ENCODE measurements around the gene EPB41L1.

EPB41L1 gene

DNA sequence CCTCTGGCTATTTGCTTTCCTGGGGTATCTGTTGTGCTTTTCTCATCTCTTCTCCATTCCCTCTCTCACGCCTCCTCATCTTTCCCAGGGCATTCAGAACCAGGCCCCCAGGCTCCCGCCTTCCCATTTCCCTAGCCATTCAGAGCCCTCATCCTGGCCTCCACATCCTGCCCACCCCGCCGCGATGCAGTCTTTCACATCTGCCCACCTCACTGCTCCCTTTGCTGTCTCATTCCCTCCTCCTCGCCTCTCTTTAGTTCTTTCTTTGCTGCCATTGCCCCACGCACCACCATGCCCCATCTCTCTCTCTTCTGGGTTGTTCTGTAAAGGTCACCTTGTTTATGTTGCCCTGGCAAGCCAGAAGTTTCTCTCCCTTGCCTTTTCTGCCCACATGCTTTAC lies 71.1 kb downstream of the EPB41L1 start:
- no peak for DNase-seq (ENCODE audit: low read depth, low spot score)

DNA sequence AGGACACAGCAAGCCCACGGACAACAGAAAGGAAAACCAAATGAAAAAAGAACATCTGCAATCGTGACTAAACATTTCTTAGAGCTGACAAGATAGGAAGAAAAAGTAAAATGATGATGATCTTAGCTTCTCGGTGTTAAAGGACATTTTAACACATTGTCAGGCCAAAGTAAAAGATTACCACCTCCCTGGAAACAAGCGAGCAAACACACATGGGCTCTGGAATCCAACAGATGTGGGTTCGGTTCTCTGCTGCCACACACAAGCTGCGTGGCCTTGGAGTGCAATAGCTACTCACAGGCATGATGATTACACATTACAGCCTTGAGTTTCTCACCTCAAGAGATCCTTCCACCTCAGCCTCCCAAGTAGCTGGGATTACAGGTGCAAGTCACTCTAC lies 74.2 kb downstream of the EPB41L1 start:
- DNase-seq (ENCODE audit: low read depth, low spot score) = no peak

DNA sequence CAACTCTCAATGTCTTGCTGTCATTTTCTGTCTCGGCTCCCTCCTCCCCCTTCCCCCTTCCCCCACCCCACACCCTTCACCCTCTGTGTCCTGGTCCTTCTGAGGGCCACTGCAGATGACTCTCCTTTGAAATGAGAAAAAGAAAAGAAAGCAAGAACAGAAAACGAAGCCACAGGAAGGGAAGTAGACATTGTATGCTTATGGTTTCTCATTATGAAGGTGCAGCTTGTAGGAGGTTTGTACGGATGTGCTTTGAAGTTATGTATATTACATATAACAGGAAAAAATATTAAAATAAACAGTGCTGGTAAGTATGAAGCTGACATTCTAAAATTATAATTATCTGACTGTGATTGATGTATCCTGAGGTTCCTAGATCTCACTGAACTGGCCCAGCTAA lies 75.5 kb downstream of the EPB41L1 start:
- DNase-seq (ENCODE audit: low read depth, low spot score) = no peak

DNA sequence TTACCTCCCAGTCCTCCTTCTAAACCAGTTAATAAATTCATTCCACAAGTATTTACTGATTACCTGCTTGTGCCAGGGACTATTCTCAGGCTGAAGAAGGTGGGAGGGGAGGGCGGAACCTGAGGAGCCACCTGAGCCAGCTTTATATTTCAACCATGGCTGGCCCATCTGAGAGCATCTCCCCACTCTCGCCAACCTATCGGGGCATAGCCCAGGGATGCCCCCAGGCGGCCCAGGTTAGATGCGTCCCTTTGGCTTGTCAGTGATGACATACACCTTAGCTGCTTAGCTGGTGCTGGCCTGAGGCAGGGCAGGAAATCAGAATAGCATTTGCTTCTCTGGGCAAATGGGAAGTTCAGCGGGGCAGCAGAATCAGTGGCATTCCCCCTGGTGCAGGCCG lies 76.8 kb downstream of the EPB41L1 start:
- no peak for DNase-seq (ENCODE audit: low read depth, low spot score)

DNA sequence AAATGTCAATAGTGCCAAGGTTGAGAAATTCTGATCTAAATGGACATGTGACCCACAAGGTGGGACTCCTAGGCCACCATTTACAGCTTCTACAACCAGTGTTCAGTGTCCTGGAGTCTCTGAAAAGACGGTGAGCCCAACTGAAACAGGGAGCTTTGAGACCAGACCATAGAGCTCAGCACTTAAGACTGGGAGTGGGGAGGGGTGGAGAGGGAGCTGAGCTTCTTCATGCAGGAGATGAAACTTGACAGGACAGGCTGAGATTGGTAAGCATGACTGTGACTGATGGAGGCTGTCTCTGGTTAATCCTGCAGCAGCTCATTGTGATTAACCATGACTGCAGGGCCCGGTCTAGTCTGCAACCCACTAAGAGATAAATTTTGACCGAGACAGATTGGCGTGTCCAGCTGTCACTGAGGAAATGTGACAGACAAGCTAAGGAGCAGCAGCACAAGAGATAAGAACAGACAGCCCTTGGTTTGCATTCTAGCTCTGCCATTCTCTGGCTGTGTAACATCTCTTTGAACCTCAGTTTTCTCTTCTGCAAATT lies 80.3 kb downstream of the EPB41L1 start:
- DNase-seq (ENCODE audit: low read depth, low spot score) = no peak

DNA sequence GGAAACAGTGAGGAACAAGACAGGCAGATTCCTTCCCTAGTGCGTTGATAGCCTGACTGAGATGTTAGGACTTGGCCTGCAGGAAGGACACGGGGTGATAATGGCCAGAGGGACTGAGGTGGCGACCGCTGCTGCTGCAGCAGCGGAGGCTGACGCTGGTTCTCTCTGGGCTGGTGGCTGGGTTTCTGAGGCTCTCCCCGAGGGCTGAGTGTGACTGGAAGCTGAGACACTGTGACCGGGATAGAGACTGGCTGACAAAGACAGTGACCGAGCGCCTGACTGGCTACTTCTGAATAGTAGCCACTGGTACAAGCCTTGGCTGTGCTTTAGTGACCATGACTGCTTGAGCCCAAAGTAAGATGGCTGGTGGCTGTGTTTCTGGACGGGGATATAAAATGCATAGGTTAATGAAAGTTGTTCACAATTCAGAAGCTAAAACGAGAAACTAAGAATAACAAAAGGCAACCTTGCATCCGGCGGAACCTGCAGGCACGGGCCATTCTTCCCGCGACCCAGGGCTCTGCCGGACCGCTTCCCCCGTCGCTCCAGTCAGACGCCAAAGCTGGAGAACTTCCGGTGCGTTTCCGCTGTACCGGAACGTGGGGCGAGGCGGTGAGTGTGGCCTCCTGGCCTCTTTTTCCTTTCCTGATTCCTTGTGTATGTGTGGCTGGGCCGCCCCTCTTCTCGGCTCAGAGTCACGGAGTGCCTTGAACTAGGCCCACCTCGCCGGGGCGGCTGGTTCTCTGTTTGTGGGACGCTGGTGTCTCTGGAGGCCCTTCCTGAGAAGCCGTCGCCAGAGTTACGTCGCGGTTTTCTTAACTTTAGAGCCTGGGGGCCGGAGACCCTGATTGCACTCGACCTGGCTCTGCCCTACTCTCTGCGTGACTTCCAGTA lies 81.6 kb downstream of the EPB41L1 start, which contains the start of gene AAR2:
AAR2 (plus strand) TSS at position 587 of the 894 bp plus-strand sequence. CDS start 3,391 bp downstream, outside the sequence.
- peak; percentile 83 for DNase-seq (ENCODE audit: low read depth, low spot score)

DNA sequence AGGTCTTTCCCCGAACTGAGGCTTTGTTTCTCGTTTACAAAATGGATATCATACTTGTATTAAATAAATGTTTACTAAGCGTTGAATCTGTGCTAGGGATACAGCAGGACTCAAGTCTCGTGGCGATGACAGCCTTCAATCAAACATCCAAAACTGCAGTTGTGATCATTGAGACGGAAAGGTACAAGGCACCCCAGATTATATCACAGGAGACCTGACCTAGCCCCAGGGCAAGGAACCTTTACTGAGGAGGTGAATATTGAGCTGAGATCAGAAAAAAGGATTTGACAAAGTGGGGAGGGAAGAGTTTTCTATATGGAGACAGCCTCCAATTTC lies 82.2 kb downstream of the EPB41L1 start:
- DNase-seq (ENCODE audit: low read depth, low spot score) = no peak

DNA sequence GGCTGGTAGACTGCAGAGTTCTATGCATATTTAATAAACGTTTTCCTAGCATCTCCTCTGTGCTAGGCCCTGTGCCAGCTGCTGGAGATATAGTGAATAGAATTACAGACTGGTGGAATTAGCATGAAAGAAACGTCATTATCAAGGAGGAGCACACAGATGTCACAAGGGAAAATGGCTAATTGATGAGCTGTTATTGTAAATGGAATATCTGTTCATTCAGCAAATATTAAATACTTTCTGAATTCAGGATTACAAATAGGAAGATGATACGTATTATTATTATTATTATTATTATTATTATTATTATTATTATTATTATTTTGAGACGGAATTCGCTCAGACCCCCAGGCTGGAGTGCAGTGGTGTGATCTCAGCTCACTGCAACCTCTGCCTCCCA lies 82.9 kb downstream of the EPB41L1 start:
- no peak for DNase-seq (ENCODE audit: low read depth, low spot score)

DNA sequence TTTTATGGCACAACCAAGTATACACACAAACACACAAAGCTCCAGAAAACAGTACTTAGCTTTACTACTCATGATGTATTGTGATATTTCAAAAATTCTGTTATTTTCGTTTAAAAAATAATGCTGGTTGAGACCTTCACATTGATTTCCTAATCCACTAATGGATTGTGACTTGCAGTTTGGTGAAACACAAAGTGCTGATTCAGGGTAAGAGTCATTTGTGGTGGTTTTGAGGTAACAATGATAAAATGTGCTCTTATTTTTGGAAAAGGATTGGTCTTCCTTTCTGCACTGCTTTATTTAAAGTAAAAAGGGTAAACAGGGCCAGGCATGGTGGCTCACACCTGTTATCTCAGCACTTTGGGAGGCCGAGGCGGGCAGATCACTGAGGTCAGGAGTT lies 83.6 kb downstream of the EPB41L1 start:
- DNase-seq (ENCODE audit: low read depth, low spot score) = no peak

DNA sequence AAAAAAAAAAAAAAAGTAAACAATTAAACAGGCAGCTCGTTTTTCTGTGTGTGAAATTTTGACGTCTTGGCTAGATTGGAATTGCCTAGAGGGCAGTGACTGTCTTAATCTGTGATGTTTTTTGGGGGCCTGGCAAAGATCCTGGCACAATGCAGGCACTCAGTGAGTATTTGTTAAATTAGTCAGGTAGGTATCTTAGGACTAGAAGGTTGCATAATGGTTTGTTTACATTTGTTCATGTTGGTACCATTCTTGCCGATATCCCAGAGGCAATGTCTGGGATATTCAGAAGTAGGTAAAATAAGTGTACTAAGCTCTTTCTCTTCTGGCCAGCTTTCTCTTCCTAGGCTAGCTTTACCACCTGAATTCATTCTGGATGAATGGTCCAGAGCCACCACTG lies 84.2 kb downstream of the EPB41L1 start:
- no peak for DNase-seq (ENCODE audit: low read depth, low spot score)

DNA sequence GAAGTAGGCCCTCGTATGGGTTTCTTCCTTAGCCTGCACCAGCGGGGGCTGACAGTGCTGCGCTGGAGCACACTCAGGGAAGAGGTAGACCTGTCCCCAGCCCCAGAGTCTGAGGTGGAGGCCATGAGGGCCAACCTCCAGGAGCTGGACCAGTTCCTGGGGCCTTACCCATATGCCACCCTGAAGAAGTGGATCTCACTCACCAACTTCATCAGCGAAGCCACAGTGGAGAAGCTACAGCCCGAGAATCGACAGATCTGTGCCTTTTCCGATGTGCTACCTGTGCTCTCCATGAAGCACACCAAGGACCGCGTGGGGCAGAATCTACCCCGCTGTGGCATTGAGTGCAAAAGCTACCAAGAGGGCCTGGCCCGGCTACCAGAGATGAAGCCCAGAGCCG lies 85.5 kb downstream of the EPB41L1 start:
- no peak for DNase-seq (ENCODE audit: low read depth, low spot score)

DNA sequence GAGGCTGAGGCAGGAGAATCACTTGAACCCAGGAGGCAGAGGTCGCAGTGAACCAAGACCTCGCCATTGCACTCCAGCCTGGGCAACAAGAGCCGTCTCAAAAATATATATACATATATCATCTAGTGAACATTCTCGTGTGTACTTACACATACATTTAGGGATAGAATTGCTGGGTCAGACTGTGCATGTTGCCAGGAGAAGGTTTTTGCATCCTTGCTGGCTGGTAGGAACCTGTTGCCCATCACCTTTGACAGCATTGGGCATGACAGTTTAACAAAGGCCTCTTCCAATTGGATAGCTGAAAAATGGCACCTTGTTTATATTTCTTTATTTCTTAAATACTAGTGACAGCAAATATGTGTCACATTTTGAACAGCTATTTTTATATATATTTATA lies 87.1 kb downstream of the EPB41L1 start:
- no peak for DNase-seq (ENCODE audit: low read depth, low spot score)

DNA sequence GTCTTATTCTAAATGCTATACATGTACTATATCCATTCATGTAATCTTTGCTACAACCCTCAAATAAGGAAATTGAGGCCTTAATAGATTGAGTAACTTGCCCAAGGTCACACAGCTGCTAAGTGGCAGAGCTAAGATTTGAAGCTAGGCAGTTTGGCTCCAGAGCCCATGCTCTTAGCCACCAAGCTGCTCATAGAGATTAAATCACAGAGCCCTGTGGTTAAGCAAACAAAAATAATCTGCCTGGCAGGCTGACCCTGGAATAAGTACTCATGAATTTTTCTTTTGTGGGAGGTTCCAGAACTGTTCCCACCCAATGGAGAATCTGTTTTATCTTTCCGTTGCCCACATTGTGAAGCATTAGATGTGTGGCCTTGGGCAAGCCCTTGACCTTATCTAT lies 89.2 kb downstream of the EPB41L1 start:
- DNase-seq (ENCODE audit: low read depth, low spot score) = no peak

DNA sequence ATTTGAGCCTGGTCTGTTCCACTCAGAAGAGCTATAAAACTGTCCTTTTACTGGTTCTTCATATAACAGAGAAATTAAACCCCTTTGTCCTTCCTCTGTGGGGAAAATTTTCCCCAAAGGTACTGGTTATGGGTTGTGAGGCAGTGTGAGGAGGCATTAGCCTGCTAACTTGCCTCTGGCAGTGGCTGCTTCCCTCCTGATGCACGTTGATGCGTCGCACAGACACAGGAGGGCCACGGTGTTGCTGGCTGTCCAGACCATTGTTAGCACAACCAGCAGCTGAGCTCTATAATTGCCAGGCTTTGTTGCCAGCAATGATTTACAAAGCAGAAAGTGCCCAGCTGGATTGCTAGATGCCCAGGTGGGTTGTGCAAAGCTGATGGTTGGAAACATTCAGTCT lies 91.9 kb downstream of the EPB41L1 start:
- DNase-seq (ENCODE audit: low read depth, low spot score) = no peak

DNA sequence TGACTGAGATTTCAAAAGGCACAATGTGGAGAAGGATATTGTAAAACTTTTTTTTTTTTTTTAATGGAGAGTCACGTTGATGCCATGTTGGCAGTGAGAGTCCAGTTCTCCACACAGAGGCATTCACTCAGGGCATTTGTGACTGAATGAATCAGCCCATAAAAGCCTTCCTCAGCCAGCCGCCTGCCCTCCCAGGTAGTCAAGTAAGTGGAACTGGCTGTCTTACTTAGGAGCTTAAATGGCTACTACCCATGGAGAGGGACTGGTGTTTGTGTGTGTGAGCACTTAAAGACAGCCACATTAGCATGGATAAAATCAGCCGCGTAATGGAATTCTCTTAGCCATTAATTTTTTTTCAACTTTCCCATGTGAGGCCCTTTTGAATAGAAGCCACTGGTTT lies 94.3 kb downstream of the EPB41L1 start:
- no peak for DNase-seq (ENCODE audit: low read depth, low spot score)

DNA sequence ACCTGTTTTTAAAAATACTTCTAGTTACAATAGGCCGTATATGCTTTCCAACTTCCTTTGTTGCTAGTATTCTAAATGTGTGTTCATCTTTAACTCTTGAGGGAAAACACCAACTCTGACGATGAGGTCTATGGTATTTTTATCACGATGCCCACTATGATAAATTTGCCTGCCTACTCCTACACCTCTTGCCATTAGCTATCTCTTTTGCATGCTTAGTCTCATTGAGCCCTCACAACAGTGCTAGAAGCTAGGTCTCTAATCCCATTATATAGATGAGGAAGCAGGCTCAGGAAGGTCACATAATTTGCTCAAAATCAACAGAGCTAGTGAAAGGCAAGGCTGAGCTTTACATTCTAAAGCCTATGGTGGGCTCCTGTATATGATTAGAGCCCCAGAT lies 94.9 kb downstream of the EPB41L1 start:
- DNase-seq (ENCODE audit: low read depth, low spot score) = no peak

DNA sequence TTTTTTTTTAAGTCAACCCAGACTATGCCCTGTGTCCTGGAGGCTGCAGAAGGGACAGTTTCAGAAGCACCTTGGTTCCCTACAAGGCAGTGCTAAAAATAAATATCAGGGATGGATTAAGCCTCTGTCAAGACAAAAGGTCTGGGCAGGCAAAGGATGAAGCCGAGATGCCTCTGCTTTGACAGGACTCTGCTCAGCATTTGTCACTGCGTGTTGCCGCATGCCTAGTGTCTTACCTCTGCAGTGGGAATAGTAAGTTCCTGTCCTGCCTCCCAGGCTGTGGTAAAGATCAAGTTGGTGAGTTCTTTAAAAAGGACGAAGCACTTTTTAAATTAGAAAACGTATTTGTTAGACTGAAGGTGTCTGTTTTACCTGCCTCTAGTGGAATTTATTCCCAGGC lies 96.9 kb downstream of the EPB41L1 start:
- DNase-seq (ENCODE audit: low read depth, low spot score) = no peak

DNA sequence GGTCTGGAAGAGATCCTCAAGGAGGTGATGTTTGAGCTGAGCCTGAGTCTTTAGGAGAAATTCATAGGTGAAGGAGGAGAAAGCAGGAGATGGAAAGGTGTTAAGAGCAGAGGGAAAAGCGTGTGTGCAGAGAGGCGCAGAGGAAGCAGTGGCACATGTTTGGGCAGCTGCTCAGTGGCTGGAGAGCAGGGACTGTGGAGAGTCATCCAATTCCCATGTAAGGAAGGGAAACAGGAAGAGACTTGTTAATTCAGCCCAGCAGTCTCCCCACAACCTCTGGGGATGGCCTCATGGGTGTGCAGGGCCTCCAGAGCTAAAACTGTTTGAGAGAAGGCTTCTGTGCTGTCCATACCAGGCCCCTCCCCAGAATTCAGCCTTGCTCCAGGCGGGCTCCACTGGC lies 98.0 kb downstream of the EPB41L1 start:
- DNase-seq (ENCODE audit: low read depth, low spot score) = no peak

DNA sequence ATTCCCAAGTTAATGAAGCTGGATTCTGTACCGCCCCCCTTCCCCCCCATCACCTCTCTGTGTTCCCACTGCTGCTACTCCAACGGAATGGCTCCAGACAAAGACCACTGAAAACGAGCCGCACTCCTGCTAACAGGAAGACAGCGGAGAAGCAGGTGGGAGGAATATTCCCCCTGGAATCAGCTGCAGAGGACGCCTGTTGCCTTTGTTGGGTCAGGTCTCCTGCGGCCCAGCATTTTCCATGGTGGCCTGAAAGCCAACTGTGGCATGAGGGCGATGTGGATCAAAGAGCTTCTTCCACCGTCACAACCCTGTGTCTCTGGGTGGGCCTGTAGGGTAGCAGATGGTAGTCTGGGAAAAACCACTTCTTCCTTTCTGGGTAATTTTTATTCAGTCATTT lies 98.5 kb downstream of the EPB41L1 start:
- no peak for DNase-seq (ENCODE audit: low read depth, low spot score)

DNA sequence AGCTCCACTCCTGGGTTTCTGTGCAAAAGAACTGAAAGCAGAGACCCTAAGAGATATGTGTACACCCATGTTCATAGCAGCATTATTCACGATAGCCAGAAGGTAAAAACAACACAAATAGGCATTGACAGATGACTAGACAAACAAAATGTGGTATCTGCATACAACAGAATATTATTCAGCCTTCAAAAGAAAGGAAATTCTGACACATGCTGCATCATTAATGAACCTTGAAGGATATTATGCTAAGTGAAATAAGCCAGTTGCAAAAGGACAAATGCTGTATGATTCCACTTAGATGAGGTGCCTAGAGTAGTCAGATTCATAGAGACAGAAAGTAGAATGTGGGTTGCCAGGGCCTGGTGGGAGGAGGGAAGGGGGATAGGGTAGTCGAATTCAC lies 99.5 kb downstream of the EPB41L1 start:
- DNase-seq (ENCODE audit: low read depth, low spot score) = no peak

DNA sequence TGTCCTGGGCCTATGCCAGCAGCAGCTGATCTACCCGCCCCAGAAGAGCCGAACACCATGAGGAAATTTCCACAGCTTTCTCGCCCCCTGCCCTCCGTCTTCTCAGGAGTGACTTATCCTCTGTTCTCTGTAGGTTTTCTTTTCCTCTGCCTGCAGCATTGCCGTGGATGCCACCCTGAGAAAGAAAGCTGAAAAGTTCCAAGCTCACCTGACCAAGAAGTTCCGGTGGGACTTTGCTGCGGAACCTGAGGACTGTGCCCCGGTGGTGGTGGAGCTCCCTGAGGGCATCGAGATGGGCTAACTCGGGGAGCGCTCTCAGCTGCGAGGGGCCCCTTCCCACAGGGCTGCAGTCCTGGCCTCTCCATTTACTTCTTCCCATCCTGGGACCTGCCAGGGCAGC lies 100.9 kb downstream of the EPB41L1 start:
- no peak for DNase-seq (ENCODE audit: low read depth, low spot score)

DNA sequence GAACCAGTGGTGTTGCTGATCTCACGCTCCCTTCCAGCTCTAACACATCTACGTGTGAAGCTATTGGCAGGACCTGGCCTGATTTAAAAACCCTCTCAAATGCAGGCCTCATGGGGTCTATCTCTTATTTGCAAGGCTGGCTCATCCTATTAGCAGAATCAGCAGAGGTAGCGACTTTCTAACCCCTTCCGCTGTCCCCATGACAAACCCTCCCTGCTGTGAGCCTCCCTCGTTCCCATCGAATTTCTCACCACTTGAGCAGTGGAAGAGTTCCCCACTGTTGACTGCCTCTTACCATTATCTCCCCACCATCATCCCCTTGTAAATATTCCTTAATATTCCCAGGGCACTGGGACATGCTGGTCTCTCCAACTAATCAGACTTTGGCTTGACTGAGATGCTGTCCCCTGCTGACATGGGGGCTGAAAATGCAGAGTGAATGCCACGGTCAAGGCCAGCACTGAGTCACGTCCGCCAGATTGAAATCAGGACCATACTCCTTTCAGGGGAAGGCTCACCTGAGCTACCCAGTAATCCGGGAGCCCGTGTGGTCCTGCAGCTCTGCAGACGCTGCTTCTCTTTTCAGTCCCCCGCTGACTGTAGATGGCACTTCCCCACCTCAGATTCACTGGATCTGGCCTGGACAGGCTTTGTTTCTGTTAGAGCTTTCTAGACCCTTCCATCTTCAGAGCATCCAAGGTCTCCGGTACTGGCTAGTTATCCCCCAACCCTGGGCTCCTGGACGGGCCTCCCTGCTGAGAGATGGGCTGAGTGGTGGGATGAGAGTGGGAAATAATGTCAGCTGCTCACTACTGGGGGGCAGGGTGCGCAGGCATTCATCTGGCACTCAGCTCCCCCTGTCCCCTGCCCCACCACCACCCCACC lies 104.9 kb downstream of the EPB41L1 start:
- DNase-seq (ENCODE audit: low read depth, low spot score) = no peak

DNA sequence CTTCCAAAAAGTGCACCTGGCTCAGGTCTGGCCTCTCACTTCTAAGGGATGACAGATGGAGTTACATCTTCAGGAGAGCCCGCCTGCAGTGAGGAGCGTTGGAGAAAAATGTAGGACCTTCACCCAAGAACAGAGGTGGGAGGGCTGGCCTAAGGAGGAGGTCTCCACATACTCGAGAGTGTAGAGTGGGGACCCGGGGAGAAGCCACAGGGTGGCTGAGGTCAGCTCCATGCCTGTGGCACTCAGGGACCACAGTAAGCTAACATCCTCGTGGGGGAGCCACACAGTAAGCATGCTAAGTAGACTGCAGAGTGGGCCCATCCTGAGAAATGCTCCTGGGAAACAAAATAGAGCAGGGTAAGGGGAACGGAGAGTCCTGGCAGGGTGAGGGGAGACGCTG lies 105.8 kb downstream of the EPB41L1 start:
- DNase-seq (ENCODE audit: low read depth, low spot score) = no peak
